Measurements from ENCODE around the gene PNPLA8. TPM values are rescaled to one million over a fixed set of nuclear protein-coding genes. Genes with fewer than 3 reads are reported as not detected.
"Not testable (repeated sequence)": the region's sequence is repeated elsewhere in the genome, so short reads cannot be mapped to it uniquely, and the experiment has no call there.

Gene PNPLA8
- total RNA-seq, 1 experiment from 2014 or later, result 10.9 TPM

- DNase-seq (ENCODE audit: low spot score), result no peak
Measured at GRCh38 chr7:108533712-108534111, 7.8 kb upstream of the PNPLA8 start.

- DNase-seq (ENCODE audit: low spot score), result peak; percentile 13
Measured at GRCh38 chr7:108529341-108529740, 3.4 kb upstream of the PNPLA8 start.

GRCh38 chr7:108528183-108528712 is 2.3 kb upstream of the PNPLA8 start:
- peak; percentile 64 for DNase-seq (ENCODE audit: low spot score)

GRCh38 chr7:108526768-108527017 is 758 bp upstream of the PNPLA8 start:
- no peak for DNase-seq (ENCODE audit: low spot score)

GRCh38 chr7:108525327-108525984 is 479 bp downstream of the PNPLA8 start:
- peak; percentile 72 for DNase-seq (ENCODE audit: low spot score)

GRCh38 chr7:108522780-108523179 is 3.2 kb downstream of the PNPLA8 start:
- DNase-seq (ENCODE audit: low spot score), result no peak

- no peak for DNase-seq (ENCODE audit: low spot score)
Measured at GRCh38 chr7:108517951-108518350, 8.0 kb downstream of the PNPLA8 start.

GRCh38 chr7:108515630-108516029 is 10.3 kb downstream of the PNPLA8 start:
- DNase-seq (ENCODE audit: low spot score), result no peak

GRCh38 chr7:108515013-108515412 is 10.9 kb downstream of the PNPLA8 start:
- DNase-seq (ENCODE audit: low spot score), result no peak

GRCh38 chr7:108511939-108512338 is 14.0 kb downstream of the PNPLA8 start:
- no peak for DNase-seq (ENCODE audit: low spot score)

GRCh38 chr7:108504576-108504975 is 21.4 kb downstream of the PNPLA8 start:
- not testable (repeated sequence) for DNase-seq (ENCODE audit: low spot score)

GRCh38 chr7:108503112-108504026 is 22.6 kb downstream of the PNPLA8 start:
- DNase-seq (ENCODE audit: low spot score), result no peak

- no peak for DNase-seq (ENCODE audit: low spot score)
Measured at GRCh38 chr7:108499566-108499965, 26.4 kb downstream of the PNPLA8 start.

- DNase-seq (ENCODE audit: low spot score), result no peak
Measured at GRCh38 chr7:108498481-108498880, 27.5 kb downstream of the PNPLA8 start.

- peak; percentile 79 for DNase-seq (ENCODE audit: low spot score)
Measured at GRCh38 chr7:108497082-108497725, 28.7 kb downstream of the PNPLA8 start.

GRCh38 chr7:108492742-108493141 is 33.2 kb downstream of the PNPLA8 start:
- DNase-seq (ENCODE audit: low spot score), result no peak

GRCh38 chr7:108488768-108489538 is 37.0 kb downstream of the PNPLA8 start:
- DNase-seq (ENCODE audit: low spot score), result no peak

- DNase-seq (ENCODE audit: low spot score), result no peak
Measured at GRCh38 chr7:108487646-108488045, 38.3 kb downstream of the PNPLA8 start.

GRCh38 chr7:108486291-108486966 is 39.5 kb downstream of the PNPLA8 start:
- no peak for DNase-seq (ENCODE audit: low spot score)

GRCh38 chr7:108484137-108484536 is 41.8 kb downstream of the PNPLA8 start:
- no peak for DNase-seq (ENCODE audit: low spot score)

GRCh38 chr7:108480311-108480710 is 45.6 kb downstream of the PNPLA8 start:
- DNase-seq (ENCODE audit: low spot score), result no peak
